ENCODE results near the gene UBA6.

- TF ChIP-seq, protein P1, sequence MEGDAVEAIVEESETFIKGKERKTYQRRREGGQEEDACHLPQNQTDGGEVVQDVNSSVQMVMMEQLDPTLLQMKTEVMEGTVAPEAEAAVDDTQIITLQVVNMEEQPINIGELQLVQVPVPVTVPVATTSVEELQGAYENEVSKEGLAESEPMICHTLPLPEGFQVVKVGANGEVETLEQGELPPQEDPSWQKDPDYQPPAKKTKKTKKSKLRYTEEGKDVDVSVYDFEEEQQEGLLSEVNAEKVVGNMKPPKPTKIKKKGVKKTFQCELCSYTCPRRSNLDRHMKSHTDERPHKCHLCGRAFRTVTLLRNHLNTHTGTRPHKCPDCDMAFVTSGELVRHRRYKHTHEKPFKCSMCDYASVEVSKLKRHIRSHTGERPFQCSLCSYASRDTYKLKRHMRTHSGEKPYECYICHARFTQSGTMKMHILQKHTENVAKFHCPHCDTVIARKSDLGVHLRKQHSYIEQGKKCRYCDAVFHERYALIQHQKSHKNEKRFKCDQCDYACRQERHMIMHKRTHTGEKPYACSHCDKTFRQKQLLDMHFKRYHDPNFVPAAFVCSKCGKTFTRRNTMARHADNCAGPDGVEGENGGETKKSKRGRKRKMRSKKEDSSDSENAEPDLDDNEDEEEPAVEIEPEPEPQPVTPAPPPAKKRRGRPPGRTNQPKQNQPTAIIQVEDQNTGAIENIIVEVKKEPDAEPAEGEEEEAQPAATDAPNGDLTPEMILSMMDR (conservative IDR thresholded peaks at IDR 0.05 in 1 of 2, IDR thresholded peaks at IDR 0.05 in 1 of 2; ENCODE audit: extremely low read depth in 1 of 2, insufficient read depth in 1 of 2, low read depth in 1 of 2, low read length in 2 of 2): no peak
- TF ChIP-seq EZH2 (IDR thresholded peaks at IDR 0.05; ENCODE audit: borderline replicate concordance, low read length): no peak
These were observed 13.3 kb downstream of the UBA6 start for GRCh38 chr4:67687636-67688035.

Measured in mammary epithelial cell (primary cell).